ENCODE data around the gene KCNE4.

KCNE4 gene

GRCh38 chr2:223084873-223085272 lies 32.9 kb downstream of the KCNE4 start:
- DNase-seq: peak in 3 of 56 donors; percentile 6 to 23 (median 15)

GRCh38 chr2:223086370-223086981 lies 34.5 kb downstream of the KCNE4 start:
- DNase-seq: peak in 27 of 56 donors; percentile 2 to 56 (median 12)

- DNase-seq: no peak
These were observed 35.5 kb downstream of the KCNE4 start for GRCh38 chr2:223087466-223087865.

- DNase-seq: no peak
These were observed 36.9 kb downstream of the KCNE4 start for GRCh38 chr2:223088866-223089265.

GRCh38 chr2:223090039-223090438 lies 38.0 kb downstream of the KCNE4 start:
- DNase-seq: no peak

- no peak for DNase-seq
These were observed 38.7 kb downstream of the KCNE4 start for GRCh38 chr2:223090540-223091235.

GRCh38 chr2:223092667-223093066 lies 40.7 kb downstream of the KCNE4 start:
- no peak for DNase-seq

GRCh38 chr2:223093436-223094241 lies 41.6 kb downstream of the KCNE4 start:
- DNase-seq: no peak

- no peak for DNase-seq
These were observed 43.2 kb downstream of the KCNE4 start for GRCh38 chr2:223095207-223095606.

GRCh38 chr2:223096235-223096970 lies 44.4 kb downstream of the KCNE4 start:
- DNase-seq: no peak

- no peak for DNase-seq
These were observed 45.9 kb downstream of the KCNE4 start for GRCh38 chr2:223097888-223098383.

- no peak for DNase-seq
These were observed 47.6 kb downstream of the KCNE4 start for GRCh38 chr2:223099561-223099960.

- DNase-seq: no peak
These were observed 48.1 kb downstream of the KCNE4 start for GRCh38 chr2:223100061-223100511.

GRCh38 chr2:223101340-223102039 lies 49.5 kb downstream of the KCNE4 start:
- peak in 2 of 56 donors; percentile 4 to 7 for DNase-seq

GRCh38 chr2:223102040-223102400 lies 50.0 kb downstream of the KCNE4 start:
- DNase-seq: no peak

GRCh38 chr2:223102450-223102849 lies 50.5 kb downstream of the KCNE4 start:
- no peak for DNase-seq

GRCh38 chr2:223104336-223105132 lies 52.5 kb downstream of the KCNE4 start:
- no peak for DNase-seq

Measured in nucleus accumbens (tissue), 56 donors.